H1 (cell line): ENCODE measurements around the gene HDAC11. TPM values are rescaled to one million over a fixed set of nuclear protein-coding genes. Genes with fewer than 3 reads are reported as not detected.

Source experiments
- CTCF ChIA-PET: fragments of 300-600 bp; sonication (Branson Sonifier 250); formaldehyde crosslinking; loops from one replicate; lab custom pipeline; 2021; ENCODE audit not compliant: partially characterized antibody; lab: Charles Lee
- POLR2A ChIA-PET: fragments of 300-600 bp; sonication (Branson Sonifier 250); formaldehyde crosslinking; loops from one replicate; lab custom pipeline; 2021; ENCODE audit warnings: inconsistent platforms; ENCODE audit not compliant: partially characterized antibody; lab: Charles Lee
- DNase-seq, 2 experiments: peaks; one replicate each; pipeline versions ENCODE4 v3.0.0 to v3.0.0-alpha.2; 2010 to 2022; ENCODE audit warnings: low spot score in 2 of 2, low read depth in 1 of 2, mixed read lengths in 1 of 2
- FAIRE-seq: peaks from 2 replicates; lab custom pipeline; 2011; peaks lifted over from hg19 to GRCh38; lab: Jason Lieb, UNC
- H2AFZ ChIP-seq: 2 replicates; pipeline ENCODE4 v1.8.1; 2012; ENCODE audit warnings: low read length, inconsistent platforms
- H2AK5ac ChIP-seq: 2 replicates; pipeline ENCODE4 v1.6.1; 2013; ENCODE audit warnings: low read depth, low read length
- H2BK120ac ChIP-seq: replicated peaks from 2 replicates; pipeline ENCODE3; 2013; ENCODE audit warnings: low read depth, low read length, inconsistent platforms
- H2BK12ac ChIP-seq: 2 replicates; pipeline ENCODE4 v1.6.1; 2013; ENCODE audit warnings: low read depth, low read length
- H2BK15ac ChIP-seq: 2 replicates; pipeline ENCODE4 v1.6.1; 2013; ENCODE audit warnings: low read length
- H2BK20ac ChIP-seq: 2 replicates; pipeline ENCODE4 v1.6.1; 2013; ENCODE audit warnings: low read length
- H2BK5ac ChIP-seq: 2 replicates; pipeline ENCODE4 v1.6.1; 2013; ENCODE audit warnings: low read depth, low read length
- H3K14ac ChIP-seq: 2 replicates; pipeline ENCODE4 v1.6.1; 2013; ENCODE audit warnings: inconsistent platforms; ENCODE audit not compliant: insufficient read length
- H3K18ac ChIP-seq: 2 replicates; pipeline ENCODE4 v1.6.1; 2013; ENCODE audit warnings: low read length; ENCODE audit errors: extremely low read depth
- H3K23ac ChIP-seq: 2 replicates; pipeline ENCODE4 v1.6.1; 2013; ENCODE audit warnings: inconsistent platforms; ENCODE audit not compliant: insufficient read length
- H3K23me2 ChIP-seq: 2 replicates; pipeline ENCODE4 v1.6.1; 2013; ENCODE audit warnings: low read depth, low read length
- H3K27ac ChIP-seq: 2 replicates; pipeline ENCODE4 v1.6.1; 2011; ENCODE audit warnings: low read depth, low read length, inconsistent platforms
- H3K27me3 ChIP-seq, 4 experiments: replicated peaks in 1 of 4; 1 replicate in 1 of 4; 2 replicates in 3 of 4; pipeline versions ENCODE4 v1.6.1 to v1.8.1; 2011 to 2013; ENCODE audit warnings: low read length in 3 of 4, mild to moderate bottlenecking in 3 of 4, inconsistent platforms in 2 of 4, mixed read lengths in 2 of 4, moderate library complexity in 1 of 4; ENCODE audit not compliant: control insufficient read depth in 3 of 4, insufficient read depth in 3 of 4; ENCODE audit errors: extremely low read depth in 1 of 4
- H3K36me3 ChIP-seq, 4 experiments: 2 replicates each; pipeline versions ENCODE4 v1.6.1 to v1.8.1; 2011 to 2013; ENCODE audit warnings: mild to moderate bottlenecking in 4 of 4, low read length in 3 of 4, moderate library complexity in 2 of 4, control low read depth in 1 of 4, inconsistent platforms in 1 of 4; ENCODE audit not compliant: insufficient read depth in 4 of 4, control insufficient read depth in 2 of 4
- H3K4ac ChIP-seq: replicated peaks from 2 replicates; pipeline ENCODE3; 2013; ENCODE audit warnings: low read length, low read depth, mixed read lengths, inconsistent platforms; ENCODE audit not compliant: insufficient read length
- H3K4me1 ChIP-seq, 4 experiments: replicated peaks in 1 of 4; 1 replicate in 1 of 4; 2 replicates in 3 of 4; pipeline versions ENCODE4 v1.6.1 to v1.8.1; 2011 to 2013; ENCODE audit warnings: low read length in 3 of 4, inconsistent platforms in 2 of 4, mixed read lengths in 1 of 4; ENCODE audit not compliant: insufficient read depth in 4 of 4, control insufficient read depth in 3 of 4
- H3K4me2 ChIP-seq, 2 experiments: 2 replicates each; pipeline versions ENCODE4 v1.6.1 to v1.8.1; 2011 to 2013; ENCODE audit warnings: low read depth in 2 of 2, low read length in 2 of 2, control low read depth in 1 of 2, inconsistent platforms in 1 of 2, mild to moderate bottlenecking in 1 of 2; ENCODE audit not compliant: insufficient read depth in 1 of 2
- H3K4me3 ChIP-seq, 4 experiments: fragments of 200-600, 300-600 bp in 1 of 4; sonication (generic), shearing (Covaris generic), sonication (Bioruptor Twin) in 1 of 4; 2 replicates each; pipeline versions ENCODE4 v1.5.1 to v1.8.1; 2011 to 2016; ENCODE audit warnings: low read length in 4 of 4, low read depth in 3 of 4, control low read depth in 2 of 4, inconsistent platforms in 2 of 4, mild to moderate bottlenecking in 2 of 4, mixed read lengths in 1 of 4, moderate library complexity in 1 of 4; ENCODE audit not compliant: insufficient read depth in 2 of 4; ENCODE audit errors: extremely low read depth in 1 of 4
- H3K56ac ChIP-seq: replicated peaks from 2 replicates; pipeline ENCODE3; 2013; ENCODE audit warnings: low read depth, mild to moderate bottlenecking, mixed read lengths, low read length, inconsistent platforms; ENCODE audit not compliant: insufficient read length
- H3K79me1 ChIP-seq: 2 replicates; pipeline ENCODE4 v1.6.1; 2013; ENCODE audit warnings: low read depth, low read length, control low read depth
- H3K79me2 ChIP-seq, 2 experiments: 2 replicates each; pipeline versions ENCODE4 v1.6.1 to v1.8.1; 2012 to 2013; ENCODE audit warnings: low read length in 2 of 2, mild to moderate bottlenecking in 2 of 2, inconsistent platforms in 1 of 2; ENCODE audit not compliant: insufficient read depth in 2 of 2, control insufficient read depth in 1 of 2
- H3K9ac ChIP-seq, 4 experiments: replicated peaks in 1 of 4; 1 replicate in 1 of 4; 2 replicates in 3 of 4; pipeline versions ENCODE4 v1.6.1 to v1.8.1; 2011 to 2013; ENCODE audit warnings: low read depth in 3 of 4, low read length in 3 of 4, control low read depth in 2 of 4, mild to moderate bottlenecking in 2 of 4, moderate library complexity in 2 of 4, inconsistent platforms in 1 of 4; ENCODE audit errors: extremely low read depth in 1 of 4
- H3K9me3 ChIP-seq, 2 experiments: 2 replicates each; pipeline versions ENCODE4 v1.6.1 to v1.8.1; 2012 to 2013; ENCODE audit warnings: mild to moderate bottlenecking in 2 of 2, moderate library complexity in 2 of 2, control low read depth in 1 of 2, inconsistent platforms in 1 of 2, low read depth in 1 of 2, low read length in 1 of 2, mixed read lengths in 1 of 2; ENCODE audit not compliant: insufficient read depth in 2 of 2
- H4K20me1 ChIP-seq, 2 experiments: replicated peaks in 1 of 2; 2 replicates each; pipeline versions ENCODE3 to v1.8.1; 2011 to 2013; ENCODE audit warnings: inconsistent platforms in 2 of 2, low read length in 2 of 2, mild to moderate bottlenecking in 1 of 2; ENCODE audit not compliant: insufficient read depth in 2 of 2, control insufficient read depth in 1 of 2
- H4K5ac ChIP-seq: 2 replicates; pipeline ENCODE4 v1.6.1; 2013; ENCODE audit warnings: low read length, low read depth, mixed read lengths, inconsistent platforms; ENCODE audit not compliant: insufficient read length
- H4K8ac ChIP-seq: 2 replicates; pipeline ENCODE4 v1.8.0; 2013; ENCODE audit warnings: mild to moderate bottlenecking, moderate library complexity, low read length, inconsistent platforms; ENCODE audit not compliant: insufficient read depth; ENCODE audit errors: extremely low read depth
- H4K91ac ChIP-seq: replicated peaks from 2 replicates; pipeline ENCODE3; 2013; ENCODE audit warnings: low read length, mixed read lengths, inconsistent platforms; ENCODE audit not compliant: insufficient read length
- CHD1 ChIP-seq: IDR thresholded peaks from 2 replicates; pipeline ENCODE4 v1.6.1; 2012; ENCODE audit warnings: low read depth, low read length, improper control_type of control experiment
- EGR1 ChIP-seq: IDR thresholded peaks from 2 replicates; pipeline ENCODE4 v1.6.1; 2011; ENCODE audit warnings: low read depth, low read length, borderline replicate concordance
- EP300 ChIP-seq, 2 experiments: IDR thresholded peaks; 1 replicate in 1 of 2; 2 replicates in 1 of 2; pipeline ENCODE4 v1.6.1; 2011 to 2012; ENCODE audit warnings: low read depth in 2 of 2, low read length in 2 of 2, mild to moderate bottlenecking in 2 of 2, borderline replicate concordance in 1 of 2, inconsistent platforms in 1 of 2, moderate library complexity in 1 of 2
- GABPA ChIP-seq: IDR thresholded peaks from 2 replicates; pipeline ENCODE4 v1.6.1; 2011; ENCODE audit warnings: mild to moderate bottlenecking, low read length, moderate library complexity, borderline replicate concordance; ENCODE audit not compliant: insufficient read depth
- SAP30 ChIP-seq: fragments of 300-600 bp; sonication (generic); IDR thresholded peaks from 2 replicates; pipeline ENCODE4 v1.7.1; 2012; ENCODE audit warnings: low read length, moderate library complexity, mild to moderate bottlenecking, inconsistent platforms; ENCODE audit not compliant: insufficient read depth, insufficient replicate concordance
- SP1 ChIP-seq: IDR thresholded peaks from 2 replicates; pipeline ENCODE4 v1.6.1; 2011; ENCODE audit warnings: low read depth, low read length
- USF2 ChIP-seq: IDR thresholded peaks from 2 replicates; pipeline ENCODE4 v1.6.1; 2011; ENCODE audit warnings: low read length, improper control_type of control experiment
- WGBS, 2 experiments: shearing (Covaris generic) in 1 of 2; methylation state at CpG; one replicate each; pipeline versions ENCODE4 v1.1.6 to v1.1.7; 2013 to 2015; ENCODE audit warnings: low lambda C conversion rate in 2 of 2, mixed read lengths in 2 of 2, inconsistent platforms in 1 of 2, low coverage in 1 of 2, missing lambda C conversion rate in 1 of 2; ENCODE audit not compliant: insufficient replicate concordance in 2 of 2, insufficient coverage in 1 of 2, insufficient read length in 1 of 2; ENCODE audit errors: extremely low coverage in 1 of 2, missing lambda C conversion rate in 1 of 2; 5-methylcytosine and 5-hydroxymethylcytosine counted together
- polyA plus RNA-seq, 7 experiments: library from polyadenylated mRNA; depleted of rRNA in 3 of 7; stranded (reverse) in 5 of 7; unstranded in 2 of 7; fragments of >200 nt in 5 of 7; fragments of 200-250 nt in 2 of 7; gene quantifications; 1 replicate in 5 of 7; 2 replicates in 1 of 7; 4 replicates in 1 of 7; pipeline versions ENCODE4 v1.2.1 to v1.2.3, GENCODE V29; 2011 to 2013; ENCODE audit warnings: missing spikeins in 2 of 7, mixed read lengths in 2 of 7
- total RNA-seq: library from RNA; stranded (reverse); fragmentation: NEBNext Ultra II Directional; extraction: Animal tissue kit (Norgen Biotek cat#: 25700); gene quantifications from 2 replicates; pipeline ENCODE4 v1.2.1, GENCODE V29; 2021

Gene HDAC11
- total and polyA plus RNA-seq, 2 of the 8 experiments (the other 6 are each of a cell fraction or from before 2014, with no cell fraction given): 6.8 to 7.4 TPM

GRCh38 chr3:13482106-13482690, 2.1 kb downstream of the HDAC11 start:
- Histone ChIP-seq H3K9ac (no peak overlapping the region), H3K4ac (no peak overlapping the region), H3K4me3 (no peak overlapping the region), H2AK5ac (no peak overlapping the region), H4K20me1 (no peaks in the 10 kb centered on the region), H3K27ac (no peak overlapping the region), H2BK12ac (no peak overlapping the region), H3K27me3 (peaks cover 0 to 9% (median 4%) of the 10 kb centered on the region in 4 experiments; a peak in 5 of 7 replicates), H3K23me2 (peaks cover 8% of the 10 kb centered on the region; the same call in 1 of the 2 replicates), H4K5ac (no peak overlapping the region), H3K36me3 (no peaks in the 10 kb centered on the region), H3K18ac (no peak overlapping the region), H2BK120ac (no peak overlapping the region), H3K79me2 (no peaks in the 10 kb centered on the region), H3K79me1 (no peaks in the 10 kb centered on the region), H3K14ac (no peak overlapping the region), H3K56ac (no peak overlapping the region), H2BK5ac (no peak overlapping the region), H3K4me1 (peaks cover 3 to 23% (median 9%) of the 10 kb centered on the region in 4 experiments), H2AFZ (no peak overlapping the region), H3K23ac (no peak overlapping the region), H2BK15ac (no peak overlapping the region), H3K4me2 (no peak overlapping the region), H4K8ac (no peak overlapping the region), H4K91ac (no peak overlapping the region), H2BK20ac (no peak overlapping the region), H3K9me3 (no peaks in the 10 kb centered on the region)
- WGBS, 2 experiments: 94% methylated on average over 10 of the region's 10 CpGs; no CpG with 5 or more reads in 1 of the 2 experiments
- no peak for DNase-seq
- TF ChIP-seq EGR1 (no peak), USF2 (no peak), EP300 (IDR thresholded peaks at IDR 0.05; ENCODE audit: borderline replicate concordance in 1 of 2, low read depth in 2 of 2, low read length in 2 of 2) (no peak), CHD1 (no peak), GABPA (no peak), SP1 (no peak), SAP30 (no peak)
- ChIA-PET POLR2A (no interaction called here), CTCF (interaction anchor here (0.6 to 13.7 kb wide), 9 partner anchors 15 to 403 kb away, joined by 3 to 159 read pairs (median 3); no protein-coding TSS in a partner anchor)
- FAIRE-seq: no peak
